Measurements from ENCODE around the gene SUCO.

DNA sequence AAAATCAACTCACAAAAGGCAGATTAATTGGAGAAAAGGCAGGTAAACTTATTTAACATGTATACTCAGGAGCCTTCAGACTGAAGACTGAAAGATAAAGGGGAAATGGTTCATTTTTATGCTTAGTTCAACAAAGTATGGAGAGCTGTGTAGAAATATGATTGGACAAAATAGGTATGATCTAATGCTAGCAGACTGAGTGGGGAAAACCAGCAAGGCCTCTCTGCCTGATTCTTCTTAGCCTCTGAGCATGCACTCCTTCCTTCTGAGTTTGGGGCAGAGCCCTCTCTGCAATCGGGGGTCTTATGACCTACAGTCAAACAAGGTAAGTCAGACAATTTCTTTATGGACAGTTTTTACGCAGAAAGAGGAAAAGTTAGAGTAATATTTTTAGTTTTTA, 38.8 kb upstream of the SUCO start:
- TF ChIP-seq, protein P1, sequence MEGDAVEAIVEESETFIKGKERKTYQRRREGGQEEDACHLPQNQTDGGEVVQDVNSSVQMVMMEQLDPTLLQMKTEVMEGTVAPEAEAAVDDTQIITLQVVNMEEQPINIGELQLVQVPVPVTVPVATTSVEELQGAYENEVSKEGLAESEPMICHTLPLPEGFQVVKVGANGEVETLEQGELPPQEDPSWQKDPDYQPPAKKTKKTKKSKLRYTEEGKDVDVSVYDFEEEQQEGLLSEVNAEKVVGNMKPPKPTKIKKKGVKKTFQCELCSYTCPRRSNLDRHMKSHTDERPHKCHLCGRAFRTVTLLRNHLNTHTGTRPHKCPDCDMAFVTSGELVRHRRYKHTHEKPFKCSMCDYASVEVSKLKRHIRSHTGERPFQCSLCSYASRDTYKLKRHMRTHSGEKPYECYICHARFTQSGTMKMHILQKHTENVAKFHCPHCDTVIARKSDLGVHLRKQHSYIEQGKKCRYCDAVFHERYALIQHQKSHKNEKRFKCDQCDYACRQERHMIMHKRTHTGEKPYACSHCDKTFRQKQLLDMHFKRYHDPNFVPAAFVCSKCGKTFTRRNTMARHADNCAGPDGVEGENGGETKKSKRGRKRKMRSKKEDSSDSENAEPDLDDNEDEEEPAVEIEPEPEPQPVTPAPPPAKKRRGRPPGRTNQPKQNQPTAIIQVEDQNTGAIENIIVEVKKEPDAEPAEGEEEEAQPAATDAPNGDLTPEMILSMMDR (IDR thresholded peaks at IDR 0.05): no peak
- TF ChIP-seq POLR2A (IDR thresholded peaks at IDR 0.05): no peak
